Testis (tissue), 3 donors: ENCODE data around the gene COL4A2. TPM values are rescaled to one million over a fixed set of nuclear protein-coding genes. Genes with fewer than 3 reads are reported as not detected.

Source experiments
- DNase-seq: peaks from one replicate; pipeline ENCODE4 v3.0.0-alpha.2; 2019
- H3K27ac ChIP-seq, 2 donors: fragments of 200-600 bp; sonication (generic); one replicate each; pipeline ENCODE4 v1.5.1; 2019
- H3K27me3 ChIP-seq: fragments of 200-600 bp; sonication (generic); one replicate; pipeline ENCODE4 v1.5.1; 2019
- H3K36me3 ChIP-seq: fragments of 200-600 bp; sonication (generic); one replicate; pipeline ENCODE4 v1.5.1; 2017; ENCODE audit warnings: low read depth; ENCODE audit errors: missing control alignments
- H3K4me1 ChIP-seq: fragments of 200-600 bp; sonication (generic); one replicate; pipeline ENCODE4 v1.5.1; 2019
- H3K4me3 ChIP-seq, 2 donors: fragments of 200-600 bp; sonication (generic); one replicate each; pipeline ENCODE4 v1.5.1; 2017 to 2019
- H3K9me3 ChIP-seq: fragments of 200-600 bp; sonication (generic); one replicate; pipeline ENCODE4 v1.5.1; 2017
- CTCF ChIP-seq, 3 experiments: fragments of 450-650 bp in 2 of 3; fragments of 200-600 bp in 1 of 3; sonication (generic) in 1 of 3; IDR thresholded peaks; one replicate each; pipeline ENCODE4 v1.5.1; 2016 to 2019; ENCODE audit warnings: antibody characterized with exemption in 3 of 3, mild to moderate bottlenecking in 2 of 3, moderate library complexity in 1 of 3
- POLR2A ChIP-seq: fragments of 450-650 bp; IDR thresholded peaks from one replicate; pipeline ENCODE4 v1.6.1; 2017; ENCODE audit warnings: antibody characterized with exemption, mild to moderate bottlenecking, moderate library complexity
- WGBS, 2 donors: methylation state at CpG; one replicate each; pipeline ENCODE4 v1.1.5; 2018; 5-methylcytosine and 5-hydroxymethylcytosine counted together
- intact Hi-C: fragments of 100-400 bp; cut with DNase I; formaldehyde crosslinking; loops from one replicate; pipeline ENCODE4 v1.15.1; 2023; ENCODE audit warnings: low total_unique reads
- polyA plus RNA-seq: library from polyadenylated mRNA; stranded (reverse); fragments of 350-450 nt; fragmentation: Illumina TruSeq; extraction: RNeasy Lipid Tissue Mini Kit (QIAGEN cat#74804); gene quantifications from one replicate; pipeline ENCODE4 v1.2.3, GENCODE V29; 2014; ENCODE audit warnings: low read depth, low replicate concordance; ENCODE audit not compliant: insufficient read depth
- total RNA-seq, 2 donors: library from RNA; depleted of rRNA; stranded (reverse); fragments of >200 nt; gene quantifications; one replicate each; pipeline ENCODE4 v1.2.3, GENCODE V29; 2016

Gene COL4A2
- total and polyA plus RNA-seq, 3 donors from 2014 or later: 69.1 to 89.9 (median 81.0) TPM

- WGBS, 2 donors: 68 to 69% methylated on average over 5 to 14 of the region's 14 CpGs
- no peaks in the 10 kb centered on the region for H3K27me3 ChIP-seq
- no peaks in the 10 kb centered on the region for H3K4me1 ChIP-seq
- H3K36me3 ChIP-seq: no peaks in the 10 kb centered on the region
- H3K9me3 ChIP-seq: no peaks in the 10 kb centered on the region
- intact Hi-C loops: no loop called here
- H3K27ac ChIP-seq: no peak overlapping the region
- no peak overlapping the region for H3K4me3 ChIP-seq
- no peak for TF ChIP-seq POLR2A
- no peak for TF ChIP-seq CTCF (IDR thresholded peaks at IDR 0.05)
- no peak for DNase-seq
These were observed 125.9 kb downstream of the COL4A2 start for GRCh38 chr13:110433014-110433413.

- no peak overlapping the region for H3K27ac ChIP-seq
- TF ChIP-seq CTCF (IDR thresholded peaks at IDR 0.05) (no peak), POLR2A (no peak)
- intact Hi-C loops: no loop called here
- no peak for DNase-seq
- H3K36me3 ChIP-seq: no peaks in the 10 kb centered on the region
- no peak overlapping the region for H3K4me3 ChIP-seq
- H3K4me1 ChIP-seq: no peaks in the 10 kb centered on the region
- H3K27me3 ChIP-seq: no peaks in the 10 kb centered on the region
- 94 to 96% methylated on average over 9 of the region's 9 CpGs for WGBS, 2 donors
- no peaks in the 10 kb centered on the region for H3K9me3 ChIP-seq
These were observed 127.5 kb downstream of the COL4A2 start for GRCh38 chr13:110434629-110435028.

GRCh38 chr13:110435331-110435730 lies 128.2 kb downstream of the COL4A2 start:
- TF ChIP-seq POLR2A: no peak
- no peaks in the 10 kb centered on the region for H3K9me3 ChIP-seq
- H3K4me3 ChIP-seq: no peak overlapping the region
- intact Hi-C loops: no loop called here
- H3K36me3 ChIP-seq: no peaks in the 10 kb centered on the region
- WGBS, 2 donors: 93 to 95% methylated on average over 5 of the region's 5 CpGs
- no peak overlapping the region for H3K27ac ChIP-seq
- no peaks in the 10 kb centered on the region for H3K4me1 ChIP-seq
- DNase-seq: no peak
- H3K27me3 ChIP-seq: no peaks in the 10 kb centered on the region

GRCh38 chr13:110436276-110436675 lies 129.2 kb downstream of the COL4A2 start:
- 81 to 84% methylated on average over 9 of the region's 9 CpGs for WGBS, 2 donors
- no peak for DNase-seq

GRCh38 chr13:110436786-110437370 lies 129.8 kb downstream of the COL4A2 start:
- Histone ChIP-seq H3K9me3 (no peaks in the 10 kb centered on the region), H3K27ac (no peak overlapping the region), H3K27me3 (no peaks in the 10 kb centered on the region), H3K36me3 (no peaks in the 10 kb centered on the region), H3K4me1 (no peaks in the 10 kb centered on the region), H3K4me3 (no peak overlapping the region)
- 77 to 88% methylated on average over 16 of the region's 16 CpGs for WGBS, 2 donors
- intact Hi-C loops: no loop called here
- peak; percentile 10 for DNase-seq
- TF ChIP-seq POLR2A (no peak), CTCF (IDR thresholded peaks at IDR 0.05) (no peak)

More at GRCh38 chr13:110436276-110436675, 129.2 kb downstream of the COL4A2 start:
- TF ChIP-seq POLR2A (no peak), CTCF (IDR thresholded peaks at IDR 0.05) (no peak)
- intact Hi-C loops: no loop called here
- H3K36me3 ChIP-seq: no peaks in the 10 kb centered on the region
- H3K27me3 ChIP-seq: no peaks in the 10 kb centered on the region
- no peak overlapping the region for H3K4me3 ChIP-seq
- no peaks in the 10 kb centered on the region for H3K9me3 ChIP-seq
- no peak overlapping the region for H3K27ac ChIP-seq
- no peaks in the 10 kb centered on the region for H3K4me1 ChIP-seq
